ENCODE results near the gene FAM228B. TPM values are rescaled to one million over a fixed set of nuclear protein-coding genes. Genes with fewer than 3 reads are reported as not detected.

Gene FAM228B
- total RNA-seq, 1 experiment from 2014 or later = 16.8 TPM

GRCh38 chr2:24160761-24161160 is 37.5 kb downstream of the FAM228B start:
- Histone ChIP-seq H3F3A (ENCODE audit: insufficient read depth, low read depth) (no peaks in the 10 kb centered on the region), H4K20me1 (ENCODE audit: insufficient read depth) (no peaks in the 10 kb centered on the region), H3K27ac (no peak overlapping the region), H3K4me2 (no peak overlapping the region), H3K4me1 (replicated peaks; ENCODE audit: insufficient read depth) (no peaks in the 10 kb centered on the region), H3K36me3 (ENCODE audit: low read depth) (no peaks in the 10 kb centered on the region), H3K4me3 (no peak overlapping the region), H3K9me2 (ENCODE audit: insufficient read depth) (no peaks in the 10 kb centered on the region), H3K9me3 (ENCODE audit: insufficient read depth, low read depth) (no peaks in the 10 kb centered on the region; the same call in 1 of the 2 replicates), H3K79me2 (ENCODE audit: low read depth) (no peaks in the 10 kb centered on the region), H3K27me3 (ENCODE audit: insufficient read depth, low read depth) (no peaks in the 10 kb centered on the region), H2AFZ (no peak overlapping the region)
- no peak for DNase-seq
- CTCF ChIA-PET = no interaction called here
- POLR2A ChIA-PET (ENCODE audit: unreplicated experiment) = no interaction called here
- TF ChIP-seq EZH2 (IDR thresholded peaks at IDR 0.05; ENCODE audit: low read depth) (no peak), CTCF (conservative IDR thresholded peaks at IDR 0.05) (no peak)
- BruUV-seq (replicated peaks) = no TSS peak
- intact Hi-C loops (cut with micrococcal nuclease; ENCODE audit: unreplicated experiment) = no loop called here

GRCh38 chr2:24162494-24162893 is 39.2 kb downstream of the FAM228B start:
- H3K79me2 ChIP-seq (ENCODE audit: low read depth) = no peaks in the 10 kb centered on the region
- H3K4me3 ChIP-seq = no peak overlapping the region
- H2AFZ ChIP-seq = no peak overlapping the region
- POLR2A ChIA-PET (ENCODE audit: unreplicated experiment) = no interaction called here
- no peaks in the 10 kb centered on the region for H3K36me3 ChIP-seq (ENCODE audit: low read depth)
- BruUV-seq (replicated peaks) = no TSS peak
- CTCF ChIA-PET = no interaction called here
- TF ChIP-seq EZH2 (IDR thresholded peaks at IDR 0.05; ENCODE audit: low read depth) (no peak), CTCF (conservative IDR thresholded peaks at IDR 0.05) (no peak)
- H3K4me1 ChIP-seq (replicated peaks; ENCODE audit: insufficient read depth) = no peaks in the 10 kb centered on the region
- intact Hi-C loops (cut with micrococcal nuclease; ENCODE audit: unreplicated experiment) = no loop called here
- no peak overlapping the region for H3K27ac ChIP-seq
- DNase-seq = no peak
- no peaks in the 10 kb centered on the region for H3K9me2 ChIP-seq (ENCODE audit: insufficient read depth)
- no peak overlapping the region for H3K4me2 ChIP-seq
- H3F3A ChIP-seq (ENCODE audit: insufficient read depth, low read depth) = no peaks in the 10 kb centered on the region
- no peaks in the 10 kb centered on the region for H4K20me1 ChIP-seq (ENCODE audit: insufficient read depth)
- no peaks in the 10 kb centered on the region for H3K27me3 ChIP-seq (ENCODE audit: insufficient read depth, low read depth)
- H3K9me3 ChIP-seq (ENCODE audit: insufficient read depth, low read depth) = no peaks in the 10 kb centered on the region; the same call in 1 of the 2 replicates

GRCh38 chr2:24163186-24163585 is 39.9 kb downstream of the FAM228B start:
- Histone ChIP-seq H3K4me2 (no peak overlapping the region), H3K27me3 (ENCODE audit: insufficient read depth, low read depth) (no peaks in the 10 kb centered on the region), H3K4me1 (replicated peaks; ENCODE audit: insufficient read depth) (no peaks in the 10 kb centered on the region), H3K36me3 (ENCODE audit: low read depth) (no peaks in the 10 kb centered on the region), H3F3A (ENCODE audit: insufficient read depth, low read depth) (no peaks in the 10 kb centered on the region), H2AFZ (no peak overlapping the region), H3K27ac (no peak overlapping the region), H3K79me2 (ENCODE audit: low read depth) (no peaks in the 10 kb centered on the region), H4K20me1 (ENCODE audit: insufficient read depth) (no peaks in the 10 kb centered on the region), H3K4me3 (no peak overlapping the region), H3K9me2 (ENCODE audit: insufficient read depth) (no peaks in the 10 kb centered on the region), H3K9me3 (ENCODE audit: insufficient read depth, low read depth) (no peaks in the 10 kb centered on the region; the same call in 1 of the 2 replicates)
- no TSS peak for BruUV-seq (replicated peaks)
- TF ChIP-seq EZH2 (IDR thresholded peaks at IDR 0.05; ENCODE audit: low read depth) (no peak), CTCF (conservative IDR thresholded peaks at IDR 0.05) (no peak)
- POLR2A ChIA-PET (ENCODE audit: unreplicated experiment) = interaction anchor here (0.7 kb wide), 1 partner anchor 672 kb away, joined by 4 read pairs; no protein-coding TSS in a partner anchor
- DNase-seq = no peak
- CTCF ChIA-PET = no interaction called here
- intact Hi-C loops (cut with micrococcal nuclease; ENCODE audit: unreplicated experiment) = no loop called here

Data from PC-9 (cell line).